ENCODE measurements around the gene PRELID3B.

- no peak for TF ChIP-seq CTCF (IDR thresholded peaks at IDR 0.05)
- TF ChIP-seq POLR2A (IDR thresholded peaks at IDR 0.05): no peak
These were observed 31.9 kb upstream of the PRELID3B start for GRCh38 chr20:59074456-59074855.
